RWPE2 (cell line): ENCODE data around the gene ZGPAT.

Source experiments
- ATAC-seq: fragments of 200-7000 bp; cut with Tn5 transposase; 3 replicates; pipeline ENCODE4 v1.9.1; 2021; ENCODE audit warnings: low read depth
- DNase-seq: peaks from one replicate; pipeline ENCODE4 v3.0.0-alpha.2; 2020; ENCODE audit warnings: low spot score
- H3K27ac ChIP-seq: fragments of 450-650 bp; 2 replicates; pipeline ENCODE4 v1.5.1; 2017; ENCODE audit warnings: mild to moderate bottlenecking; ENCODE audit not compliant: poor library complexity, severe bottlenecking
- H3K27me3 ChIP-seq: fragments of 250-450 bp; sonication (Bioruptor Pico); 2 replicates; pipeline ENCODE4 v1.5.1; 2021; ENCODE audit warnings: mild to moderate bottlenecking, moderate library complexity; ENCODE audit not compliant: insufficient read depth, poor library complexity, severe bottlenecking
- H3K36me3 ChIP-seq: fragments of 250-450 bp; sonication (Bioruptor Pico); 2 replicates; pipeline ENCODE4 v1.5.1; 2020; ENCODE audit warnings: low read depth, mild to moderate bottlenecking, moderate library complexity
- H3K4me1 ChIP-seq: fragments of 250-450 bp; sonication (Bioruptor Pico); 2 replicates; pipeline ENCODE4 v1.5.1; 2021; ENCODE audit warnings: mild to moderate bottlenecking, moderate library complexity; ENCODE audit not compliant: insufficient read depth, poor library complexity, severe bottlenecking
- H3K4me3 ChIP-seq: fragments of 250-450 bp; sonication (Bioruptor Pico); 2 replicates; pipeline ENCODE4 v1.5.1; 2021; ENCODE audit warnings: mild to moderate bottlenecking, moderate library complexity; ENCODE audit not compliant: severe bottlenecking
- H3K9me3 ChIP-seq: fragments of 250-450 bp; sonication (Bioruptor Pico); 2 replicates; pipeline ENCODE4 v1.5.1; 2021; ENCODE audit warnings: mild to moderate bottlenecking, moderate library complexity; ENCODE audit not compliant: severe bottlenecking
- TF ChIP-seq, protein P1 (sequence below): fragments of 450-650 bp; IDR thresholded peaks from one replicate; pipeline ENCODE4 v1.5.1; 2017; ENCODE audit warnings: mild to moderate bottlenecking, moderate library complexity; ENCODE audit not compliant: poor library complexity, severe bottlenecking

ZGPAT gene

DNA sequence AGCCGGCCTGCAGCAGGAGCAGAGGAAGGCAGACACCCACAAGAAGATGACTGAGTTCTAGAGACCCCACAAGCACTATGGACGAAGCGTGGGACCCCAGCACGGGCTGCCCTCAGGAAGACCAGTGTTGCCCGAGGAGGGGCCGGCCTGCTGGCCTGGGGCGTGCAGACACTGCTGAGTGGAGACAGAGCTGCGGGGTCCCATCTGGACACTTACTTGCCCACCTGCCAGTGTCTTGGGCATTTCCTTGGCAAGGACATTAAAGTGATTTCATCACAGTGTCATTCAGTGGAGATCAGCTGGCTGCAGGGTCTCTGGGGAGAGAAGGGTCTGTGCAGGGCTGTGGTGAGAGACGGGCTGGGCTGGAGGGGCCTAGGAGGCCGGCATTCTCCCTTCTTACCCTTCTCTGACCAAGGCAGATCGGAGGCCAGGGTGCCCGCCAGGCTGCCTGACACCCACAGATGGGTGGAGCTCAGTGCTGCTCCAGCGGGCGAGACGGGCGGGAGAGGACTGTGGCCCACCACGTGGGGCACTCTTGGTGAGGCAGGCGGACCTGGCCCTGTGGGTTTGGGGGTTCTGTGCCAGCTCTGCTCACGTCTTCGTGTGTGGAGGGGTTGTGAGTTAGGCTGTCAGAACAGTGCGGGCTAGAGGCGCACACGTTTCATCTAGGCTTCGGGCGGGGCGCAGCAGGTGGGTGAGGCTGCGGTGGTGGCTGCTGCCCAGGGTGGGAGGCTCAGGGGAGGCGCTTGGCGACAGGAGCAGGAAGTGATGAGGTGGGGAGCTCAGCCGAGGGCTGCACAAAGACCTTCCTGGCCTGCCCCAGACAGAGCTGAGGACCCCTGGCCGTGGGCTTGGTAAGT lies 28.2 kb downstream of the ZGPAT start, which contains the start of gene LIME1:
TSS of gene LIME1 (plus strand) at position 806 of the 860 bp plus-strand sequence. CDS start 886 bp downstream, outside the sequence.
- H3K27ac ChIP-seq: no peak within 1 kb of the TSS

DNA sequence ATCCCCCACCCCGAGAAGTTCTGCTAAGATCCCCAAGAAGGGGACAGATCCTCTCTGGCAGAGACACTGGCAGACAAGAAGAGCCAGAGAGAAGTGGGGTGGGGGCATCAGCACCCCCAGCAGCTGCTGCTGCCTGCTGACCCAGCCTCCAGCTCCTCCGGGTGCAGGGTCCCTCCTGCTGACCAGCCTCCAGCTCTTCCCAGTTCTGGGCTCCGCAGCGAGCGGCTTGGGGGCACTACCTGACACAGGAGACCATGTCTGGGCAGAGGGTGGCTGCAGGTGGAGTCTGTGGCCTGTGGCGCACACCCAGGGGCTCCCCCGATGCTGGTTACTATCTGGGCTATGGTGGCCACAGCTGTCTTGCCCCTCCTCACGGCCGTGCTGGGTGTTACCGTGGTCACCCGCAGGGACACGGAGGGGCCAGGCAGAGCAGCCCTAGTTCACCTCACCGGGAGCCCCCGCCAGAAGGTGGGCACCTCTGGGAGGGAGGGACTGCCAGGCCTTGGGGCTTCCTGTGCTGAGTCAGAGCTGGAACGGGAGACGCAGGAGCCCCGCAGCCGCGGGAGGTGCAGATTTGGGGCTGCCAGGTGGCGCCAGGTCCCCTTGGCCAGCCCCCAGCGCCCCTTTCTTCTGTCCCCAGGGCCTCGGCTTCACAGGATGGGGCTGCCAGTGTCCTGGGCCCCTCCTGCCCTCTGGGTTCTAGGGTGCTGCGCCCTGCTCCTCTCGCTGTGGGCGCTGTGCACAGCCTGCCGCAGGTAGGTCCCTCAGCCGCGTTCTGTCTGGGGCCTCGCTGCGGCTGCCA lies 29.3 kb downstream of the ZGPAT start:
- Histone ChIP-seq H3K4me3 (no peak overlapping the region), H3K9me3 (no peaks in the 10 kb centered on the region), H3K27ac (no peak overlapping the region), H3K27me3 (no peaks in the 10 kb centered on the region), H3K36me3 (peaks cover 39% of the 10 kb centered on the region), H3K4me1 (peaks cover 4% of the 10 kb centered on the region)
- ATAC-seq: no peak
- DNase-seq: peak; percentile 89
- TF ChIP-seq, protein P1, sequence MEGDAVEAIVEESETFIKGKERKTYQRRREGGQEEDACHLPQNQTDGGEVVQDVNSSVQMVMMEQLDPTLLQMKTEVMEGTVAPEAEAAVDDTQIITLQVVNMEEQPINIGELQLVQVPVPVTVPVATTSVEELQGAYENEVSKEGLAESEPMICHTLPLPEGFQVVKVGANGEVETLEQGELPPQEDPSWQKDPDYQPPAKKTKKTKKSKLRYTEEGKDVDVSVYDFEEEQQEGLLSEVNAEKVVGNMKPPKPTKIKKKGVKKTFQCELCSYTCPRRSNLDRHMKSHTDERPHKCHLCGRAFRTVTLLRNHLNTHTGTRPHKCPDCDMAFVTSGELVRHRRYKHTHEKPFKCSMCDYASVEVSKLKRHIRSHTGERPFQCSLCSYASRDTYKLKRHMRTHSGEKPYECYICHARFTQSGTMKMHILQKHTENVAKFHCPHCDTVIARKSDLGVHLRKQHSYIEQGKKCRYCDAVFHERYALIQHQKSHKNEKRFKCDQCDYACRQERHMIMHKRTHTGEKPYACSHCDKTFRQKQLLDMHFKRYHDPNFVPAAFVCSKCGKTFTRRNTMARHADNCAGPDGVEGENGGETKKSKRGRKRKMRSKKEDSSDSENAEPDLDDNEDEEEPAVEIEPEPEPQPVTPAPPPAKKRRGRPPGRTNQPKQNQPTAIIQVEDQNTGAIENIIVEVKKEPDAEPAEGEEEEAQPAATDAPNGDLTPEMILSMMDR: no peak

More for the DNA sequence above, 28.2 kb downstream of the ZGPAT start, which contains the start of gene LIME1:
- H3K9me3 ChIP-seq: no peaks in the 10 kb centered on the region
- TF ChIP-seq, protein P1: no peak
- no peak for ATAC-seq
- peaks cover 28% of the 10 kb centered on the region for H3K36me3 ChIP-seq
- no peak within 1 kb of the TSS for H3K4me3 ChIP-seq
- no peaks in the 10 kb centered on the region for H3K27me3 ChIP-seq
- DNase-seq: peak; percentile 89
- H3K4me1 ChIP-seq: no peaks in the 10 kb centered on the region

DNA sequence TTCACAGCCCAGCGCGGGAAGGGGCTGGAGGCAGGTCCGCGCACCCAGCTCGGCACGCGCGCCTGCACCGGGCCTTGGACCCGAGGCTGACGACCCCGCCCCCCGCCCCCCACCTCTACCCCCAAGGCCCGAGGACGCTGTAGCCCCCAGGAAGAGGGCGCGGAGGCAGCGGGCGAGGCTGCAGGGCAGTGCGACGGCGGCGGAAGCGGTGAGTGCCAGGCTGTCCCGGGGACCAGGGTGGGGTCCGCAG lies 29.8 kb downstream of the ZGPAT start:
- Histone ChIP-seq H3K27ac (no peak overlapping the region), H3K4me3 (no peak overlapping the region), H3K36me3 (peaks cover 41% of the 10 kb centered on the region), H3K4me1 (peaks cover 4% of the 10 kb centered on the region), H3K27me3 (no peaks in the 10 kb centered on the region), H3K9me3 (no peaks in the 10 kb centered on the region)
- DNase-seq (no peak), ATAC-seq (no peak)
- TF ChIP-seq, protein P1: no peak

DNA sequence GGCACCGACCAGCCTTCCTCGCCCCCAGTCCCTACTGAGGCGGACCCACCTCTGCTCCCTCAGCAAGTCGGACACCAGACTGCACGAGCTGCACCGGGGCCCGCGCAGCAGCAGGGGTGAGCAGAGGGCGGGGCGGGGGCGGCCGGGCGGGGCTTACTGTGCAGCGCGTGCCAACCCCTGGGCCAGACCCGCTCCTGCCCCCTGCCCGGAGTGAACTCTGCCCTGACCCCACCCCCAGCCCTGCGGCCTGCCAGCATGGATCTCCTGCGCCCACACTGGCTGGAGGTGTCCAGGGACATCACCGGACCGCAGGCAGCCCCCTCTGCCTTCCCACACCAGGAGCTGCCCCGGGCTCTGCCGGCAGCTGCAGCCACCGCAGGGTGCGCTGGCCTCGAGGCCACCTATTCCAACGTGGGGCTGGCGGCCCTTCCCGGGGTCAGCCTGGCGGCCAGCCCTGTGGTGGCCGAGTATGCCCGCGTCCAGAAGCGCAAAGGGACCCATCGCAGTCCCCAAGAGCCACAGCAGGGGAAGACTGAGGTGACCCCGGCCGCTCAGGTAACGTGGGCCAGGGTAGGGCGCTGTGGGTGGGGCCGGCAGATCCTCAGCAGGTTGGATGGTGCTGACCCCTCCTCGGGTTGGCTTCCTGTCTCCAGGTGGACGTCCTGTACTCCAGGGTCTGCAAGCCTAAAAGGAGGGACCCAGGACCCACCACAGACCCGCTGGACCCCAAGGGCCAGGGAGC lies 30.3 kb downstream of the ZGPAT start:
- Histone ChIP-seq H3K36me3 (peaks cover 41% of the 10 kb centered on the region), H3K27ac (no peak overlapping the region), H3K4me1 (peaks cover 4% of the 10 kb centered on the region), H3K4me3 (no peak overlapping the region), H3K9me3 (no peaks in the 10 kb centered on the region), H3K27me3 (no peaks in the 10 kb centered on the region)
- peak; percentile 89 for DNase-seq
- ATAC-seq: no peak
- TF ChIP-seq, protein P1: no peak
